OCI-LY7 (cell line): ENCODE results near the gene RNF26.

ENCODE experiments used
- EZH2phosphoT487 ChIP-seq: fragments of 200-600 bp; sonication (generic); IDR thresholded peaks from 2 replicates; pipeline ENCODE4 v1.6.1; 2018; ENCODE audit warnings: low read depth, borderline replicate concordance, mild to moderate bottlenecking, mixed run types, antibody characterized with exemption, low read length, moderate library complexity, mixed read lengths
- TF ChIP-seq, protein P1 (sequence below): fragments of 200-600 bp; sonication (generic); conservative IDR thresholded peaks from 2 replicates; pipeline ENCODE4 v1.5.1; 2014; ENCODE audit warnings: mild to moderate bottlenecking, antibody characterized with exemption, low read length, moderate library complexity, mixed read lengths

DNA sequence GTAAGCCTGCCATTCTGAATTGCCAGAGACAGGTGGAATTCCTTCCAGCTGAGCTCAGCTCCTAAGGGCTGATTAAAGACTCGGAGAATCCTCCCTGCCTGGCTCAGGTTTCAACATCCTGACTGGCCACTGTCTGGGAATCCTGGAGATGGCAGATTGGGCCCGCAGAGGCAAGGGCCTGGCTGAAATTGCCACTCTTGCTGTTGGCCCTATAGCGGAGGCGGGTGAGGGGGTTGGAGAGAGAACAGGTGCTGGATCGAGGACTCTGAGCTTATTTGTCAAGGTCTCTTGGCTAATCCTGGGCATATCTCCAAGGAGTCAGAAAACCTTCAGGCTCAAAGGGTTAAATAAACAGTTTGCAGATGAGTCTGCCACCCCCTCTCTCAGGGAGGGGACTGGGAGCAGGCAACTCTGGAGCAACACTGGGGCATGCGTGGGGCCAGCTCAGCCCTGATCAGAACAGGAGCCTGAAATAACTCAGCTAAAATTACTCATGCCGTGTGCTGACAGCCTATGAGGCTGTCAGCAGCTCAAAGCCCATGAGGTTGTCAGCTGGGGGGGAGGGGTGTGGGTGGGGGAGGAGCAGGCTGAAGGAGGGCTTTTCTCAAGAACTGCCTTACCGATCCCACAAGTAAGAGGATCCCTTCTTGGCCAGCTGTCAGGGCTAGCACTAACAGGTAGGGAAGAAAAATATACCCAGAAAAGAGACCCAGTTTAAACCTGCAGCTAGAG, 26.9 kb downstream of the RNF26 start:
- TF ChIP-seq, protein P1, sequence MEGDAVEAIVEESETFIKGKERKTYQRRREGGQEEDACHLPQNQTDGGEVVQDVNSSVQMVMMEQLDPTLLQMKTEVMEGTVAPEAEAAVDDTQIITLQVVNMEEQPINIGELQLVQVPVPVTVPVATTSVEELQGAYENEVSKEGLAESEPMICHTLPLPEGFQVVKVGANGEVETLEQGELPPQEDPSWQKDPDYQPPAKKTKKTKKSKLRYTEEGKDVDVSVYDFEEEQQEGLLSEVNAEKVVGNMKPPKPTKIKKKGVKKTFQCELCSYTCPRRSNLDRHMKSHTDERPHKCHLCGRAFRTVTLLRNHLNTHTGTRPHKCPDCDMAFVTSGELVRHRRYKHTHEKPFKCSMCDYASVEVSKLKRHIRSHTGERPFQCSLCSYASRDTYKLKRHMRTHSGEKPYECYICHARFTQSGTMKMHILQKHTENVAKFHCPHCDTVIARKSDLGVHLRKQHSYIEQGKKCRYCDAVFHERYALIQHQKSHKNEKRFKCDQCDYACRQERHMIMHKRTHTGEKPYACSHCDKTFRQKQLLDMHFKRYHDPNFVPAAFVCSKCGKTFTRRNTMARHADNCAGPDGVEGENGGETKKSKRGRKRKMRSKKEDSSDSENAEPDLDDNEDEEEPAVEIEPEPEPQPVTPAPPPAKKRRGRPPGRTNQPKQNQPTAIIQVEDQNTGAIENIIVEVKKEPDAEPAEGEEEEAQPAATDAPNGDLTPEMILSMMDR, result no peak
- TF ChIP-seq EZH2phosphoT487, result no peak
